HepG2 (cell line): ENCODE results near the gene CDK17. TPM values are rescaled to one million over a fixed set of nuclear protein-coding genes. Genes with fewer than 3 reads are reported as not detected.

Source experiments
- ATAC-seq: fragments of 200-7000 bp; cut with Tn5 transposase; 3 replicates; pipeline ENCODE4 v1.9.1; 2020; ENCODE audit warnings: mild to moderate bottlenecking, moderate library complexity
- BruUV-seq: library from RNA; stranded (reverse); fragments of 400-500 nt; replicated peaks from 2 replicates; lab custom pipeline; 2021; lab: Mats Ljungman, UMichigan
- CTCF ChIA-PET: fragments of 300-600 bp; formaldehyde crosslinking; extraction: SDS; loops from one replicate; lab custom pipeline; 2021; ENCODE audit warnings: low total read pairs, inconsistent platforms, low intra/inter-chr PET ratio; lab: Yijun Ruan, JAX
- POLR2A ChIA-PET: fragments of 350-600 bp; sonication (Branson Sonifier 250); formaldehyde crosslinking; loops from one replicate; lab custom pipeline; 2020; ENCODE audit warnings: antibody characterized with exemption, inconsistent platforms; lab: Yijun Ruan, JAX
- DNase-seq: peaks from one replicate; pipeline ENCODE4 v3.0.0-alpha.2; 2015; ENCODE audit warnings: low spot score
- FAIRE-seq: peaks from 3 replicates; lab custom pipeline; 2011; peaks lifted over from hg19 to GRCh38; lab: Jason Lieb, UNC
- H2AFZ ChIP-seq: one replicate; pipeline ENCODE4 v1.6.1; 2011; ENCODE audit warnings: low read length, inconsistent platforms
- H3K27ac ChIP-seq: fragments of 300-600 bp; 3 replicates; pipeline ENCODE4 v1.8.0; 2011; ENCODE audit warnings: mixed run types, mild to moderate bottlenecking, mixed read lengths, low read length, inconsistent platforms; ENCODE audit not compliant: insufficient read depth; ENCODE audit errors: extremely low read length
- H3K27me3 ChIP-seq, 2 experiments: fragments of 200-600 bp in 1 of 2; 2 replicates in 1 of 2; 3 replicates in 1 of 2; pipeline versions ENCODE4 v1.6.0 to v1.8.0; 2011; ENCODE audit warnings: low read length in 2 of 2, mild to moderate bottlenecking in 2 of 2, moderate library complexity in 2 of 2, inconsistent platforms in 1 of 2; ENCODE audit not compliant: insufficient read depth in 2 of 2, control insufficient read depth in 1 of 2
- H3K36me3 ChIP-seq, 2 experiments: fragments of 200-600 bp in 1 of 2; replicated peaks in 1 of 2; 2 replicates in 1 of 2; 3 replicates in 1 of 2; pipeline versions ENCODE4 v1.5.1 to v1.8.0; 2011; ENCODE audit warnings: low read length in 2 of 2, inconsistent platforms in 1 of 2; ENCODE audit not compliant: insufficient read depth in 2 of 2, control insufficient read depth in 1 of 2
- H3K4me1 ChIP-seq: 2 replicates; pipeline ENCODE4 v1.5.1; 2012; ENCODE audit warnings: low read length, inconsistent platforms; ENCODE audit not compliant: insufficient read depth
- H3K4me2 ChIP-seq: 2 replicates; pipeline ENCODE4 v1.6.0; 2011; ENCODE audit warnings: low read depth, low read length, inconsistent platforms
- H3K4me3 ChIP-seq, 3 experiments: fragments of 200-600 bp in 1 of 3; sonication (generic), shearing (Covaris generic) in 1 of 3; replicated peaks in 1 of 3; 2 replicates each; pipeline ENCODE4 v1.5.1; 2011 to 2016; ENCODE audit warnings: low read length in 3 of 3, inconsistent platforms in 2 of 3, low read depth in 2 of 3, mild to moderate bottlenecking in 2 of 3, control low read depth in 1 of 3, mixed read lengths in 1 of 3; ENCODE audit not compliant: insufficient read depth in 1 of 3
- H3K79me2 ChIP-seq: one replicate; pipeline ENCODE4 v1.6.1; 2011; ENCODE audit warnings: low read length, inconsistent platforms; ENCODE audit not compliant: insufficient read depth
- H3K9ac ChIP-seq: 2 replicates; pipeline ENCODE4 v1.6.0; 2011; ENCODE audit warnings: mild to moderate bottlenecking, low read depth, low read length, inconsistent platforms; ENCODE audit not compliant: insufficient read depth
- H3K9me3 ChIP-seq: 2 replicates; pipeline ENCODE4 v1.5.1; 2012; ENCODE audit warnings: mild to moderate bottlenecking, low read length
- H4K20me1 ChIP-seq: 2 replicates; pipeline ENCODE4 v1.6.0; 2011; ENCODE audit warnings: inconsistent platforms, mild to moderate bottlenecking, low read length, moderate library complexity; ENCODE audit not compliant: insufficient read depth
- JDP2 ChIP-seq: sonication (generic); formaldehyde crosslinking; IDR thresholded peaks from 2 replicates; pipeline ENCODE4 v1.8.1; 2022; ENCODE audit warnings: missing genetic modification reagents, borderline replicate concordance
- NFE2 ChIP-seq: sonication (generic); formaldehyde crosslinking; IDR thresholded peaks from 2 replicates; pipeline ENCODE4 v1.4.0; 2020; ENCODE audit warnings: missing genetic modification reagents
- NR2F6 ChIP-seq, 2 experiments: IDR thresholded peaks; 2 replicates each; pipeline ENCODE4 v1.6.1; 2016; ENCODE audit warnings: antibody characterized with exemption in 1 of 2, mild to moderate bottlenecking in 1 of 2
- RBM22 ChIP-seq: fragments of 200-400 bp; formaldehyde crosslinking; optimal IDR thresholded peaks from 2 replicates; pipeline ENCODE3; 2017; ENCODE audit warnings: mild to moderate bottlenecking, low read length, moderate library complexity
- ZC3H4 ChIP-seq: sonication (generic); formaldehyde crosslinking; IDR thresholded peaks from 2 replicates; pipeline ENCODE4 v1.4.0; 2020; ENCODE audit warnings: missing genetic modification reagents, borderline replicate concordance
- ZNF543 ChIP-seq: sonication (generic); formaldehyde crosslinking; IDR thresholded peaks from 2 replicates; pipeline ENCODE4 v1.4.0; 2020; ENCODE audit warnings: mild to moderate bottlenecking, missing genetic modification reagents
- ZNF605 ChIP-seq: sonication (generic); formaldehyde crosslinking; IDR thresholded peaks from 2 replicates; pipeline ENCODE4 v1.8.0; 2022; ENCODE audit warnings: mild to moderate bottlenecking, missing genetic modification reagents
- ZNF660 ChIP-seq: sonication (generic); formaldehyde crosslinking; IDR thresholded peaks from 2 replicates; pipeline ENCODE4 v1.5.1; 2020; ENCODE audit warnings: mild to moderate bottlenecking, low read depth, missing genetic modification reagents, borderline replicate concordance
- WGBS: methylation state at CpG from one replicate; pipeline ENCODE4 v1.1.6; 2017; ENCODE audit warnings: low lambda C conversion rate; 5-methylcytosine and 5-hydroxymethylcytosine counted together
- in situ Hi-C: cut with HindIII; loops from 2 replicates; pipeline ENCODE4 v1.10.0; 2017; ENCODE audit warnings: low pct_unique_long_range_greater_than_20kb; ENCODE audit not compliant: extremely low pct_ligation_motif_present
- intact Hi-C: fragments of 100-400 bp; cut with micrococcal nuclease; formaldehyde crosslinking; loops from one replicate; pipeline ENCODE4 v1.10.0; 2022; ENCODE audit not compliant: unreplicated experiment
- polyA plus RNA-seq, 8 experiments: library from polyadenylated mRNA; depleted of rRNA in 3 of 8; stranded (reverse) in 7 of 8; unstranded in 1 of 8; fragments of >200 nt; fragmentation: Illumina TruSeq in 4 of 8; extraction: Trizol in 4 of 8; gene quantifications; 2 replicates each; pipeline versions ENCODE4 v1.2.1 to v1.2.3, GENCODE V29; 2011 to 2016; ENCODE audit warnings: low read depth in 4 of 8, missing spikeins in 1 of 8, mixed read lengths in 1 of 8; ENCODE audit not compliant: insufficient read depth in 1 of 8
- total RNA-seq, 5 experiments: library from RNA; depleted of rRNA; stranded (reverse); fragments of >200 nt; fragmentation: Illumina TruSeq; extraction: Trizol; gene quantifications; 2 replicates each; pipeline ENCODE4 v1.2.3, GENCODE V29; 2016; ENCODE audit warnings: low read depth in 1 of 5
- TF ChIP-seq, protein P1 (sequence below): sonication (generic); formaldehyde crosslinking; IDR thresholded peaks from 2 replicates; pipeline ENCODE4 v1.9.0; 2021; ENCODE audit warnings: missing genetic modification reagents, borderline replicate concordance
- TF ChIP-seq, protein P2 (sequence below): sonication (generic); formaldehyde crosslinking; IDR thresholded peaks from 2 replicates; pipeline ENCODE4 v1.5.0; 2020; ENCODE audit warnings: mild to moderate bottlenecking, missing genetic modification reagents, borderline replicate concordance
- TF ChIP-seq, protein P3 (sequence below): sonication (generic); formaldehyde crosslinking; IDR thresholded peaks from 2 replicates; pipeline ENCODE4 v1.8.0; 2022; ENCODE audit warnings: missing genetic modification reagents, mild to moderate bottlenecking, moderate library complexity, borderline replicate concordance

Gene CDK17
- total and polyA plus RNA-seq, 2 of the 13 experiments (the other 11 are each of a cell fraction or from before 2014, with no cell fraction given) = 9.9 to 22.3 TPM

DNA sequence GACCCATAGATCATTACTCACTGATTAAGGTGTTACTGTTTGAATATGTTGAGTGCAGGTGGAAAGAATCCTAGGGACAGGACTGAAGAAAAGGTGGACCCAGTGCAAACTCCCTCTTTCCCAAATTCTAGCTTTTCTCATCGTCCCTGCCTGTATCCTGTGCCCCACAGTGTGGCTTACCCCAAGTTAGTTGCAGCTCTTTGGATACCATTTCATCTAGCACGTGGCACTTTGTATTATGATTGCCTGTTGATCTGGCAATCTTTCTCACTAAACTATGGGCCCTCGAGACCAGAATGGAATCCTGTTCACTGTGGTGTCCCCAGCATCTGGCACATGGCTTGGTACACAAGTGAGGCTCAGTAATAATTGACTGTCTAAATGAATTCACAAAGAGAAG is 139.6 kb downstream of the CDK17 start:
- Histone ChIP-seq H3K27me3 (no peaks in the 10 kb centered on the region), H3K4me1 (peaks cover 62% of the 10 kb centered on the region), H3K79me2 (no peaks in the 10 kb centered on the region), H2AFZ (no peak overlapping the region), H3K9me3 (no peaks in the 10 kb centered on the region), H3K36me3 (0 out of 5 replicates have a peak, but pooled peaks cover 0 to 2% of the 10 kb centered on the region in 2 experiments), H3K9ac (no peak overlapping the region), H4K20me1 (no peaks in the 10 kb centered on the region), H3K4me2 (no peak overlapping the region), H3K27ac (no peak overlapping the region), H3K4me3 (no peak overlapping the region)
- TF ChIP-seq RBM22 (peak; percentile 63), NFE2 (CRISPR knock-in tag) (no peak)
- TF ChIP-seq, protein P1, sequence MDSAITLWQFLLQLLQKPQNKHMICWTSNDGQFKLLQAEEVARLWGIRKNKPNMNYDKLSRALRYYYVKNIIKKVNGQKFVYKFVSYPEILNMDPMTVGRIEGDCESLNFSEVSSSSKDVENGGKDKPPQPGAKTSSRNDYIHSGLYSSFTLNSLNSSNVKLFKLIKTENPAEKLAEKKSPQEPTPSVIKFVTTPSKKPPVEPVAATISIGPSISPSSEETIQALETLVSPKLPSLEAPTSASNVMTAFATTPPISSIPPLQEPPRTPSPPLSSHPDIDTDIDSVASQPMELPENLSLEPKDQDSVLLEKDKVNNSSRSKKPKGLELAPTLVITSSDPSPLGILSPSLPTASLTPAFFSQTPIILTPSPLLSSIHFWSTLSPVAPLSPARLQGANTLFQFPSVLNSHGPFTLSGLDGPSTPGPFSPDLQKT = no peak
- ChIA-PET POLR2A (no interaction called here), CTCF (no interaction called here)
- BruUV-seq = no TSS peak
- intact Hi-C loops (loop anchor here (10.0 kb wide), 1 partner anchor 46 kb away; no protein-coding TSS in a partner anchor), in situ Hi-C loops (no loop called here)
- ATAC-seq (no peak), DNase-seq (no peak), FAIRE-seq (no peak)
- WGBS = 97% methylated on average over 3 of the region's 3 CpGs

DNA sequence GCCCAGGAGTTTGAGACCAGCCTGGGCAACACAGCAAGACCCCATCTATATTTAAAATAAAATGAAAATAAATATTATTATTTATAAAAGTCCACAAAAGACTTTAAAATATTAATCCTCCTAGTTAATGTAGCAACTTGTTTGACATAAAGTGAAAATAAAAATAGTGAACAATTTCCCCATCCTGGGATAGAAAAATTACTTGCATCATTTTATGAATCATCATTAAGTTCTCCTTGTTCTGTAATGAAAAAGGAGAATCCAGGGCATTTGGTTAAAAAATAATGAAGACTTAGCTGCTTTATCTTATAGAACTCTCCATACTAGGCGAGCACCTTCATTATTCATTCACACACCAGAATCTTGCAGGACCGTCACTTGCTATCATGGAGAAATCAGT is 140.0 kb downstream of the CDK17 start:
- H3K79me2 ChIP-seq = no peaks in the 10 kb centered on the region
- no peak overlapping the region for H3K4me3 ChIP-seq
- H3K9ac ChIP-seq = no peak overlapping the region
- no TSS peak for BruUV-seq
- H3K36me3 ChIP-seq = 0 out of 5 replicates have a peak, but pooled peaks cover 0 to 2% of the 10 kb centered on the region in 2 experiments
- TF ChIP-seq ZNF605 (CRISPR knock-in tag) = no peak
- no peak for TF ChIP-seq ZNF543 (CRISPR knock-in tag)
- TF ChIP-seq, protein P2, sequence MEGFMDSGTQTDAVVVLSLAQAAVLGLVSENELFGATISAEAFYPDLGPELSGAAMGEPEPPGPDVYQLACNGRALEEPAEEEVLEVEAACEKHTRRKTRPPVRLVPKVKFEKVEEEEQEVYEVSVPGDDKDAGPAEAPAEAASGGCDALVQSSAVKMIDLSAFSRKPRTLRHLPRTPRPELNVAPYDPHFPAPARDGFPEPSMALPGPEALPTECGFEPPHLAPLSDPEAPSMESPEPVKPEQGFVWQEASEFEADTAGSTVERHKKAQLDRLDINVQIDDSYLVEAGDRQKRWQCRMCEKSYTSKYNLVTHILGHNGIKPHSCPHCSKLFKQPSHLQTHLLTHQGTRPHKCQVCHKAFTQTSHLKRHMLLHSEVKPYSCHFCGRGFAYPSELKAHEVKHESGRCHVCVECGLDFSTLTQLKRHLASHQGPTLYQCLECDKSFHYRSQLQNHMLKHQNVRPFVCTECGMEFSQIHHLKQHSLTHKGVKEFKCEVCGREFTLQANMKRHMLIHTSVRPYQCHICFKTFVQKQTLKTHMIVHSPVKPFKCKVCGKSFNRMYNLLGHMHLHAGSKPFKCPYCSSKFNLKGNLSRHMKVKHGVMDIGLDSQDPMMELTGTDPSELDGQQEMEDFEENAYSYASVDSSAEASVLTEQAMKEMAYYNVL (CRISPR knock-in tag) = no peak
- TF ChIP-seq ZNF660 = no peak
- TF ChIP-seq, protein P3, sequence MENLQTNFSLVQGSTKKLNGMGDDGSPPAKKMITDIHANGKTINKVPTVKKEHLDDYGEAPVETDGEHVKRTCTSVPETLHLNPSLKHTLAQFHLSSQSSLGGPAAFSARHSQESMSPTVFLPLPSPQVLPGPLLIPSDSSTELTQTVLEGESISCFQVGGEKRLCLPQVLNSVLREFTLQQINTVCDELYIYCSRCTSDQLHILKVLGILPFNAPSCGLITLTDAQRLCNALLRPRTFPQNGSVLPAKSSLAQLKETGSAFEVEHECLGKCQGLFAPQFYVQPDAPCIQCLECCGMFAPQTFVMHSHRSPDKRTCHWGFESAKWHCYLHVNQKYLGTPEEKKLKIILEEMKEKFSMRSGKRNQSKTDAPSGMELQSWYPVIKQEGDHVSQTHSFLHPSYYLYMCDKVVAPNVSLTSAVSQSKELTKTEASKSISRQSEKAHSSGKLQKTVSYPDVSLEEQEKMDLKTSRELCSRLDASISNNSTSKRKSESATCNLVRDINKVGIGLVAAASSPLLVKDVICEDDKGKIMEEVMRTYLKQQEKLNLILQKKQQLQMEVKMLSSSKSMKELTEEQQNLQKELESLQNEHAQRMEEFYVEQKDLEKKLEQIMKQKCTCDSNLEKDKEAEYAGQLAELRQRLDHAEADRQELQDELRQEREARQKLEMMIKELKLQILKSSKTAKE (CRISPR knock-in tag) = no peak
- TF ChIP-seq ZC3H4 = no peak
- TF ChIP-seq JDP2 = no peak
- TF ChIP-seq NR2F6 (IDR thresholded peaks at IDR 0.05) = no peak
- TF ChIP-seq NR2F6 (CRISPR knock-in tag; IDR thresholded peaks at IDR 0.05) = no peak
- H4K20me1 ChIP-seq = no peaks in the 10 kb centered on the region
- H3K27me3 ChIP-seq = no peaks in the 10 kb centered on the region
- ChIA-PET CTCF (no interaction called here), POLR2A (no interaction called here)
- no peaks in the 10 kb centered on the region for H3K9me3 ChIP-seq
- H3K27ac ChIP-seq = no peak overlapping the region
- ATAC-seq (no peak), FAIRE-seq (no peak), DNase-seq (no peak)
- H2AFZ ChIP-seq = no peak overlapping the region
- 100% methylated on average over 2 of the region's 2 CpGs for WGBS
- peaks cover 67% of the 10 kb centered on the region for H3K4me1 ChIP-seq
- in situ Hi-C loops = no loop called here
- intact Hi-C loops = loop anchor here (10.0 kb wide), 1 partner anchor 45 kb away; no protein-coding TSS in a partner anchor
- no peak overlapping the region for H3K4me2 ChIP-seq
